ENCODE measurements around the gene ALDH1A2.

DNA sequence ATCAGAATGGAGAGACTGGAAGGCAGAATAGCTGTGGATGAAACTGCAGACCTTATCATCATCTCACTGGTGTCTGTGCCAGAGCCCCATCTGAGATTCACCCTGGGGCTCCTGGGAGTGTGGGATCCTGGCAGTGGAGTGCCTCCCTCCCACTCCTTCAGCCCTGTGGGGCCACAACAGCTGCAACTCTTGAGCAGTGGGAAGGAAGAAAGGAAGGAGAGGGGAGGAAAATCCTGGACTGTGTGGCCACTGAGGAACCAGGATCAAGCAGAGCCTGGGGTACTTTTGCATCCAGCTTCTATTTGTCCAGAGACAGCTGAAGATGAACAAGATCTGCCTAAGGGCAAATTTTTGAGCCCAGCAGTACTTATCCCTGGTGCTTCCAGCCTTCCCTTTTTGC lies 13.1 kb upstream of the ALDH1A2 start:
- TF ChIP-seq EZH2 (IDR thresholded peaks at IDR 0.05; ENCODE audit: low read depth) (no peak), CTCF (conservative IDR thresholded peaks at IDR 0.05) (no peak)
